Panc1 (cell line): ENCODE results near the gene WASL. TPM values are rescaled to one million over a fixed set of nuclear protein-coding genes. Genes with fewer than 3 reads are reported as not detected.

Experiments
- ATAC-seq: fragments of 200-7000 bp; cut with Tn5 transposase; 2 replicates; pipeline ENCODE4 v1.9.1; 2020; ENCODE audit warnings: mild to moderate bottlenecking, moderate library complexity
- BruUV-seq: library from RNA; stranded (reverse); fragments of 400-500 nt; replicated peaks from 2 replicates; lab custom pipeline; 2021; lab: Mats Ljungman, UMichigan
- CTCF ChIA-PET: fragments of 300-600 bp; sonication (Branson Sonifier 250); formaldehyde crosslinking; loops from one replicate; lab custom pipeline; 2022; ENCODE audit warnings: antibody characterized with exemption; lab: Charles Lee
- POLR2A ChIA-PET: fragments of 300-600 bp; sonication (Branson Sonifier 250); formaldehyde crosslinking; loops from one replicate; lab custom pipeline; 2022; ENCODE audit warnings: antibody characterized with exemption; lab: Charles Lee
- DNase-seq: peaks from one replicate; pipeline ENCODE4 v3.0.0-alpha.2; 2010; ENCODE audit warnings: low read depth, low spot score
- H3K27ac ChIP-seq: 2 replicates; pipeline ENCODE4 v1.5.1; 2011; ENCODE audit warnings: mild to moderate bottlenecking, low read length, inconsistent platforms
- H3K27me3 ChIP-seq: fragments of 200-500 bp; sonication (Bioruptor generic); 2 replicates; pipeline ENCODE4 v1.6.0; 2014; ENCODE audit warnings: low read length, inconsistent platforms; ENCODE audit not compliant: control insufficient read depth, insufficient read depth
- H3K36me3 ChIP-seq: fragments of 200-500 bp; sonication (Bioruptor generic); 2 replicates; pipeline ENCODE4 v1.5.1; 2014; ENCODE audit warnings: inconsistent platforms, mild to moderate bottlenecking, low read length, moderate library complexity; ENCODE audit not compliant: control insufficient read depth, insufficient read depth
- H3K4me1 ChIP-seq: 2 replicates; pipeline ENCODE4 v1.5.1; 2011; ENCODE audit warnings: inconsistent platforms, mild to moderate bottlenecking, low read length, moderate library complexity; ENCODE audit not compliant: control insufficient read depth, insufficient read depth
- H3K4me3 ChIP-seq, 2 experiments: 2 replicates each; pipeline ENCODE4 v1.5.1; 2011 to 2012; ENCODE audit warnings: low read depth in 2 of 2, low read length in 2 of 2, mild to moderate bottlenecking in 2 of 2, inconsistent platforms in 1 of 2, moderate library complexity in 1 of 2
- H3K9me3 ChIP-seq: fragments of 200-500 bp; sonication (Bioruptor generic); 2 replicates; pipeline ENCODE4 v1.5.1; 2014; ENCODE audit warnings: low read depth, mild to moderate bottlenecking, inconsistent platforms, low read length, moderate library complexity; ENCODE audit not compliant: control insufficient read depth, insufficient read depth
- CTCF ChIP-seq: fragments of 450-650 bp; IDR thresholded peaks from 2 replicates; pipeline ENCODE4 v1.5.1; 2017; ENCODE audit warnings: mild to moderate bottlenecking
- POLR2AphosphoS5 ChIP-seq: IDR thresholded peaks from 2 replicates; pipeline ENCODE4 v1.6.1; 2012; ENCODE audit warnings: mild to moderate bottlenecking, low read depth, low read length, moderate library complexity
- SIN3A ChIP-seq: IDR thresholded peaks from 2 replicates; pipeline ENCODE4 v1.6.1; 2012; ENCODE audit warnings: low read depth, mild to moderate bottlenecking, low read length, moderate library complexity, borderline replicate concordance; ENCODE audit not compliant: insufficient read depth
- TCF7L2 ChIP-seq: IDR thresholded peaks from 2 replicates; pipeline ENCODE4 v1.6.1; 2011; ENCODE audit warnings: mild to moderate bottlenecking, low read depth, low read length, inconsistent platforms
- in situ Hi-C: cut with HindIII; loops from 2 replicates; pipeline ENCODE4 v1.10.0; 2016; ENCODE audit warnings: low sequenced_read_pairs, low pct_unique_long_range_greater_than_20kb
- intact Hi-C: fragments of 100-400 bp; cut with micrococcal nuclease; formaldehyde crosslinking; loops from one replicate; pipeline ENCODE4 v1.10.0; 2022; ENCODE audit not compliant: unreplicated experiment
- total RNA-seq: library from RNA; stranded (reverse); gene quantifications from one replicate; pipeline ENCODE4 v1.2.1, GENCODE V29; 2021; ENCODE audit not compliant: unreplicated experiment
- TF ChIP-seq, protein P1 (sequence below), 2 experiments: IDR thresholded peaks; 2 replicates each; pipeline ENCODE4 v1.6.1; 2011 to 2012; ENCODE audit warnings: low read depth in 2 of 2, control low read depth in 1 of 2, low read length in 1 of 2, mild to moderate bottlenecking in 1 of 2, moderate library complexity in 1 of 2; ENCODE audit not compliant: insufficient read depth in 1 of 2

The WASL gene
- total RNA-seq, 1 experiment from 2014 or later: 29.6 TPM

DNA sequence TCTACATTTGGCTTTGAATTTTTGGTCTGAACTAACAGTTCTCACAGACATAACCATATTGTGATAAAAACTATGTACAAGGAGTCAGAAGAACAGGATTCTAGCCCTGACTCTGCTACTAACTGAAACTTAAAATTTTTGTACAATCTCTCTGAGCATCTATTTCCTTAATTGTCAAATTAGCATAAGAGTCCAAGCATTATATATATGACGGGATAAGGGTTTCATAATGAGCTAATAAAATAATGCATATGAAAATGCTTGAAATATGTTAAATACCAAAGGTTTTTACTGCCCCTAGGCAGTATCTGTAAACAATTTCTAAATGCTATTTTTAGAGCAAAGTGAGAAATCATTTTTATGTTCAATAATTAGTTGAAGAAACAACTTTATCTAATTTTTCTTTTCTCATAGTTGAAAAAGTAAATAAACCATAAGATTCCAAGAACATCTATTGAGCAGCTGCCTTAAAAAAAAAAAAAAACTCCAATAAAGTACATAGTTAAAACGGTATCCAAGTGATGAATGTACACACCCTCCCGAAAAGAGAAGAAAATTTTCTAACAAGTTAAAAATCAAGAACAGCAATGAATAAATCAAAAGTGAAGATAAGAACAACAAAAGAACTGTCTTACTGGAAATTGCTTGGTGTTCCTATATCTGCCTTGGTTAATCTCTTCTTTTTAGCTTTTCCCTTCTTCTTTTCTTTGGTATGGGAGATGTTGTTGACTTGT lies 52.7 kb downstream of the WASL start:
- Histone ChIP-seq H3K4me3 (no peak overlapping the region), H3K36me3 (peaks cover 40% of the 10 kb centered on the region), H3K9me3 (no peaks in the 10 kb centered on the region), H3K27me3 (no peaks in the 10 kb centered on the region), H3K27ac (no peak overlapping the region), H3K4me1 (no peaks in the 10 kb centered on the region)
- ATAC-seq (no peak), DNase-seq (no peak)
- ChIA-PET CTCF (no interaction called here), POLR2A (no interaction called here)
- intact Hi-C loops: no loop called here
- no TSS peak for BruUV-seq
- TF ChIP-seq SIN3A (no peak), POLR2AphosphoS5 (no peak), CTCF (no peak), TCF7L2 (no peak)
- TF ChIP-seq, protein P1, sequence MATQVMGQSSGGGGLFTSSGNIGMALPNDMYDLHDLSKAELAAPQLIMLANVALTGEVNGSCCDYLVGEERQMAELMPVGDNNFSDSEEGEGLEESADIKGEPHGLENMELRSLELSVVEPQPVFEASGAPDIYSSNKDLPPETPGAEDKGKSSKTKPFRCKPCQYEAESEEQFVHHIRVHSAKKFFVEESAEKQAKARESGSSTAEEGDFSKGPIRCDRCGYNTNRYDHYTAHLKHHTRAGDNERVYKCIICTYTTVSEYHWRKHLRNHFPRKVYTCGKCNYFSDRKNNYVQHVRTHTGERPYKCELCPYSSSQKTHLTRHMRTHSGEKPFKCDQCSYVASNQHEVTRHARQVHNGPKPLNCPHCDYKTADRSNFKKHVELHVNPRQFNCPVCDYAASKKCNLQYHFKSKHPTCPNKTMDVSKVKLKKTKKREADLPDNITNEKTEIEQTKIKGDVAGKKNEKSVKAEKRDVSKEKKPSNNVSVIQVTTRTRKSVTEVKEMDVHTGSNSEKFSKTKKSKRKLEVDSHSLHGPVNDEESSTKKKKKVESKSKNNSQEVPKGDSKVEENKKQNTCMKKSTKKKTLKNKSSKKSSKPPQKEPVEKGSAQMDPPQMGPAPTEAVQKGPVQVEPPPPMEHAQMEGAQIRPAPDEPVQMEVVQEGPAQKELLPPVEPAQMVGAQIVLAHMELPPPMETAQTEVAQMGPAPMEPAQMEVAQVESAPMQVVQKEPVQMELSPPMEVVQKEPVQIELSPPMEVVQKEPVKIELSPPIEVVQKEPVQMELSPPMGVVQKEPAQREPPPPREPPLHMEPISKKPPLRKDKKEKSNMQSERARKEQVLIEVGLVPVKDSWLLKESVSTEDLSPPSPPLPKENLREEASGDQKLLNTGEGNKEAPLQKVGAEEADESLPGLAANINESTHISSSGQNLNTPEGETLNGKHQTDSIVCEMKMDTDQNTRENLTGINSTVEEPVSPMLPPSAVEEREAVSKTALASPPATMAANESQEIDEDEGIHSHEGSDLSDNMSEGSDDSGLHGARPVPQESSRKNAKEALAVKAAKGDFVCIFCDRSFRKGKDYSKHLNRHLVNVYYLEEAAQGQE (IDR thresholded peaks at IDR 0.05; ENCODE audit: insufficient read depth in 1 of 2, low read depth in 2 of 2, low read length in 1 of 2): no peak
- in situ Hi-C loops: no loop called here

DNA sequence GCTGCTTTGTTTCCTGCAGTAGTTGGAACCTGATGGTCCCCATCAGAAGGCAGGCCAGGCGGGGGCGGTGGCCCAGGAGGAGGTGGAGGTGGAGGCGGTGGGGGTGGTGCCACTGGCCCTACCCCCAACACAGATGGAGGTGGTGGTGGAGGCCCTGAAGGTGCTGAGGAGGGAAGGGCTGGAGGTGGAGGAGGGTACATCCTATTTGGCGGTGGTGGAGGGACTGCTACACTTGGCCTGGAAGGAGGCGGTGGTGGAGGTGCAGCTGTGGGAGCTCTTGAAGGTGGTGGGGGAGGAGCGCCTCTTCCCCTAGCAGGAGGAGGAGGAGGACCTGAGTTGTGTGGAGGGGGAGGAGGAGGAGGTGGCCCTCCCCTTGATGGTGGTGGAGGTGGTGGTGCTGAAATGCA lies 56.3 kb downstream of the WASL start:
- in situ Hi-C loops (no loop called here), intact Hi-C loops (no loop called here)
- ATAC-seq (no peak), DNase-seq (no peak)
- ChIA-PET POLR2A (no interaction called here), CTCF (no interaction called here)
- Histone ChIP-seq H3K36me3 (peaks cover 49% of the 10 kb centered on the region), H3K9me3 (no peaks in the 10 kb centered on the region), H3K4me3 (no peak overlapping the region), H3K4me1 (no peaks in the 10 kb centered on the region), H3K27me3 (no peaks in the 10 kb centered on the region), H3K27ac (no peak overlapping the region)
- no TSS peak for BruUV-seq
- TF ChIP-seq CTCF: no peak
- TF ChIP-seq SIN3A: no peak
- no peak for TF ChIP-seq POLR2AphosphoS5
- TF ChIP-seq TCF7L2: no peak
- TF ChIP-seq, protein P1 (IDR thresholded peaks at IDR 0.05; ENCODE audit: insufficient read depth in 1 of 2, low read depth in 2 of 2, low read length in 1 of 2): no peak
